H1 (cell line): ENCODE results near the gene NOTUM. TPM values are rescaled to one million over a fixed set of nuclear protein-coding genes. Genes with fewer than 3 reads are reported as not detected.

Experiments
- CTCF ChIA-PET: fragments of 300-600 bp; sonication (Branson Sonifier 250); formaldehyde crosslinking; loops from one replicate; lab custom pipeline; 2021; ENCODE audit not compliant: partially characterized antibody; lab: Charles Lee
- POLR2A ChIA-PET: fragments of 300-600 bp; sonication (Branson Sonifier 250); formaldehyde crosslinking; loops from one replicate; lab custom pipeline; 2021; ENCODE audit warnings: inconsistent platforms; ENCODE audit not compliant: partially characterized antibody; lab: Charles Lee
- DNase-seq, 2 experiments: peaks; one replicate each; pipeline versions ENCODE4 v3.0.0 to v3.0.0-alpha.2; 2010 to 2022; ENCODE audit warnings: low spot score in 2 of 2, low read depth in 1 of 2, mixed read lengths in 1 of 2
- FAIRE-seq: peaks from 2 replicates; lab custom pipeline; 2011; peaks lifted over from hg19 to GRCh38; lab: Jason Lieb, UNC
- H2AFZ ChIP-seq: 2 replicates; pipeline ENCODE4 v1.8.1; 2012; ENCODE audit warnings: low read length, inconsistent platforms
- H2AK5ac ChIP-seq: 2 replicates; pipeline ENCODE4 v1.6.1; 2013; ENCODE audit warnings: low read depth, low read length
- H2BK120ac ChIP-seq: replicated peaks from 2 replicates; pipeline ENCODE3; 2013; ENCODE audit warnings: low read depth, low read length, inconsistent platforms
- H2BK12ac ChIP-seq: 2 replicates; pipeline ENCODE4 v1.6.1; 2013; ENCODE audit warnings: low read depth, low read length
- H2BK15ac ChIP-seq: 2 replicates; pipeline ENCODE4 v1.6.1; 2013; ENCODE audit warnings: low read length
- H2BK20ac ChIP-seq: 2 replicates; pipeline ENCODE4 v1.6.1; 2013; ENCODE audit warnings: low read length
- H2BK5ac ChIP-seq: 2 replicates; pipeline ENCODE4 v1.6.1; 2013; ENCODE audit warnings: low read depth, low read length
- H3K14ac ChIP-seq: 2 replicates; pipeline ENCODE4 v1.6.1; 2013; ENCODE audit warnings: inconsistent platforms; ENCODE audit not compliant: insufficient read length
- H3K18ac ChIP-seq: 2 replicates; pipeline ENCODE4 v1.6.1; 2013; ENCODE audit warnings: low read length; ENCODE audit errors: extremely low read depth
- H3K23ac ChIP-seq: 2 replicates; pipeline ENCODE4 v1.6.1; 2013; ENCODE audit warnings: inconsistent platforms; ENCODE audit not compliant: insufficient read length
- H3K23me2 ChIP-seq: 2 replicates; pipeline ENCODE4 v1.6.1; 2013; ENCODE audit warnings: low read depth, low read length
- H3K27ac ChIP-seq: 2 replicates; pipeline ENCODE4 v1.6.1; 2011; ENCODE audit warnings: low read depth, low read length, inconsistent platforms
- H3K27me3 ChIP-seq, 4 experiments: replicated peaks in 1 of 4; 1 replicate in 1 of 4; 2 replicates in 3 of 4; pipeline versions ENCODE4 v1.6.1 to v1.8.1; 2011 to 2013; ENCODE audit warnings: low read length in 3 of 4, mild to moderate bottlenecking in 3 of 4, inconsistent platforms in 2 of 4, mixed read lengths in 2 of 4, moderate library complexity in 1 of 4; ENCODE audit not compliant: control insufficient read depth in 3 of 4, insufficient read depth in 3 of 4; ENCODE audit errors: extremely low read depth in 1 of 4
- H3K36me3 ChIP-seq, 4 experiments: 2 replicates each; pipeline versions ENCODE4 v1.6.1 to v1.8.1; 2011 to 2013; ENCODE audit warnings: mild to moderate bottlenecking in 4 of 4, low read length in 3 of 4, moderate library complexity in 2 of 4, control low read depth in 1 of 4, inconsistent platforms in 1 of 4; ENCODE audit not compliant: insufficient read depth in 4 of 4, control insufficient read depth in 2 of 4
- H3K4ac ChIP-seq: replicated peaks from 2 replicates; pipeline ENCODE3; 2013; ENCODE audit warnings: low read length, low read depth, mixed read lengths, inconsistent platforms; ENCODE audit not compliant: insufficient read length
- H3K4me1 ChIP-seq, 4 experiments: replicated peaks in 1 of 4; 1 replicate in 1 of 4; 2 replicates in 3 of 4; pipeline versions ENCODE4 v1.6.1 to v1.8.1; 2011 to 2013; ENCODE audit warnings: low read length in 3 of 4, inconsistent platforms in 2 of 4, mixed read lengths in 1 of 4; ENCODE audit not compliant: insufficient read depth in 4 of 4, control insufficient read depth in 3 of 4
- H3K4me2 ChIP-seq, 2 experiments: 2 replicates each; pipeline versions ENCODE4 v1.6.1 to v1.8.1; 2011 to 2013; ENCODE audit warnings: low read depth in 2 of 2, low read length in 2 of 2, control low read depth in 1 of 2, inconsistent platforms in 1 of 2, mild to moderate bottlenecking in 1 of 2; ENCODE audit not compliant: insufficient read depth in 1 of 2
- H3K4me3 ChIP-seq, 4 experiments: fragments of 200-600, 300-600 bp in 1 of 4; sonication (generic), shearing (Covaris generic), sonication (Bioruptor Twin) in 1 of 4; 2 replicates each; pipeline versions ENCODE4 v1.5.1 to v1.8.1; 2011 to 2016; ENCODE audit warnings: low read length in 4 of 4, low read depth in 3 of 4, control low read depth in 2 of 4, inconsistent platforms in 2 of 4, mild to moderate bottlenecking in 2 of 4, mixed read lengths in 1 of 4, moderate library complexity in 1 of 4; ENCODE audit not compliant: insufficient read depth in 2 of 4; ENCODE audit errors: extremely low read depth in 1 of 4
- H3K56ac ChIP-seq: replicated peaks from 2 replicates; pipeline ENCODE3; 2013; ENCODE audit warnings: low read depth, mild to moderate bottlenecking, mixed read lengths, low read length, inconsistent platforms; ENCODE audit not compliant: insufficient read length
- H3K79me1 ChIP-seq: 2 replicates; pipeline ENCODE4 v1.6.1; 2013; ENCODE audit warnings: low read depth, low read length, control low read depth
- H3K79me2 ChIP-seq, 2 experiments: 2 replicates each; pipeline versions ENCODE4 v1.6.1 to v1.8.1; 2012 to 2013; ENCODE audit warnings: low read length in 2 of 2, mild to moderate bottlenecking in 2 of 2, inconsistent platforms in 1 of 2; ENCODE audit not compliant: insufficient read depth in 2 of 2, control insufficient read depth in 1 of 2
- H3K9ac ChIP-seq, 4 experiments: replicated peaks in 1 of 4; 1 replicate in 1 of 4; 2 replicates in 3 of 4; pipeline versions ENCODE4 v1.6.1 to v1.8.1; 2011 to 2013; ENCODE audit warnings: low read depth in 3 of 4, low read length in 3 of 4, control low read depth in 2 of 4, mild to moderate bottlenecking in 2 of 4, moderate library complexity in 2 of 4, inconsistent platforms in 1 of 4; ENCODE audit errors: extremely low read depth in 1 of 4
- H3K9me3 ChIP-seq, 2 experiments: 2 replicates each; pipeline versions ENCODE4 v1.6.1 to v1.8.1; 2012 to 2013; ENCODE audit warnings: mild to moderate bottlenecking in 2 of 2, moderate library complexity in 2 of 2, control low read depth in 1 of 2, inconsistent platforms in 1 of 2, low read depth in 1 of 2, low read length in 1 of 2, mixed read lengths in 1 of 2; ENCODE audit not compliant: insufficient read depth in 2 of 2
- H4K20me1 ChIP-seq, 2 experiments: replicated peaks in 1 of 2; 2 replicates each; pipeline versions ENCODE3 to v1.8.1; 2011 to 2013; ENCODE audit warnings: inconsistent platforms in 2 of 2, low read length in 2 of 2, mild to moderate bottlenecking in 1 of 2; ENCODE audit not compliant: insufficient read depth in 2 of 2, control insufficient read depth in 1 of 2
- H4K5ac ChIP-seq: 2 replicates; pipeline ENCODE4 v1.6.1; 2013; ENCODE audit warnings: low read length, low read depth, mixed read lengths, inconsistent platforms; ENCODE audit not compliant: insufficient read length
- H4K8ac ChIP-seq: 2 replicates; pipeline ENCODE4 v1.8.0; 2013; ENCODE audit warnings: mild to moderate bottlenecking, moderate library complexity, low read length, inconsistent platforms; ENCODE audit not compliant: insufficient read depth; ENCODE audit errors: extremely low read depth
- H4K91ac ChIP-seq: replicated peaks from 2 replicates; pipeline ENCODE3; 2013; ENCODE audit warnings: low read length, mixed read lengths, inconsistent platforms; ENCODE audit not compliant: insufficient read length
- CEBPB ChIP-seq: IDR thresholded peaks from 2 replicates; pipeline ENCODE4 v1.6.1; 2012; ENCODE audit warnings: low read depth, low read length
- KDM1A ChIP-seq: fragments of 200-600, 300-600 bp; sonication (generic); IDR thresholded peaks from 2 replicates; pipeline ENCODE4 v1.7.1; 2016; ENCODE audit warnings: mild to moderate bottlenecking, low read length, borderline replicate concordance
- WGBS, 2 experiments: shearing (Covaris generic) in 1 of 2; methylation state at CpG; one replicate each; pipeline versions ENCODE4 v1.1.6 to v1.1.7; 2013 to 2015; ENCODE audit warnings: low lambda C conversion rate in 2 of 2, mixed read lengths in 2 of 2, inconsistent platforms in 1 of 2, low coverage in 1 of 2, missing lambda C conversion rate in 1 of 2; ENCODE audit not compliant: insufficient replicate concordance in 2 of 2, insufficient coverage in 1 of 2, insufficient read length in 1 of 2; ENCODE audit errors: extremely low coverage in 1 of 2, missing lambda C conversion rate in 1 of 2; 5-methylcytosine and 5-hydroxymethylcytosine counted together
- polyA plus RNA-seq, 7 experiments: library from polyadenylated mRNA; depleted of rRNA in 3 of 7; stranded (reverse) in 5 of 7; unstranded in 2 of 7; fragments of >200 nt in 5 of 7; fragments of 200-250 nt in 2 of 7; gene quantifications; 1 replicate in 5 of 7; 2 replicates in 1 of 7; 4 replicates in 1 of 7; pipeline versions ENCODE4 v1.2.1 to v1.2.3, GENCODE V29; 2011 to 2013; ENCODE audit warnings: missing spikeins in 2 of 7, mixed read lengths in 2 of 7
- total RNA-seq: library from RNA; stranded (reverse); fragmentation: NEBNext Ultra II Directional; extraction: Animal tissue kit (Norgen Biotek cat#: 25700); gene quantifications from 2 replicates; pipeline ENCODE4 v1.2.1, GENCODE V29; 2021

NOTUM gene
- total and polyA plus RNA-seq, 2 of the 8 experiments (the other 6 are each of a cell fraction or from before 2014, with no cell fraction given) = 0.45 to 0.76 TPM

DNA sequence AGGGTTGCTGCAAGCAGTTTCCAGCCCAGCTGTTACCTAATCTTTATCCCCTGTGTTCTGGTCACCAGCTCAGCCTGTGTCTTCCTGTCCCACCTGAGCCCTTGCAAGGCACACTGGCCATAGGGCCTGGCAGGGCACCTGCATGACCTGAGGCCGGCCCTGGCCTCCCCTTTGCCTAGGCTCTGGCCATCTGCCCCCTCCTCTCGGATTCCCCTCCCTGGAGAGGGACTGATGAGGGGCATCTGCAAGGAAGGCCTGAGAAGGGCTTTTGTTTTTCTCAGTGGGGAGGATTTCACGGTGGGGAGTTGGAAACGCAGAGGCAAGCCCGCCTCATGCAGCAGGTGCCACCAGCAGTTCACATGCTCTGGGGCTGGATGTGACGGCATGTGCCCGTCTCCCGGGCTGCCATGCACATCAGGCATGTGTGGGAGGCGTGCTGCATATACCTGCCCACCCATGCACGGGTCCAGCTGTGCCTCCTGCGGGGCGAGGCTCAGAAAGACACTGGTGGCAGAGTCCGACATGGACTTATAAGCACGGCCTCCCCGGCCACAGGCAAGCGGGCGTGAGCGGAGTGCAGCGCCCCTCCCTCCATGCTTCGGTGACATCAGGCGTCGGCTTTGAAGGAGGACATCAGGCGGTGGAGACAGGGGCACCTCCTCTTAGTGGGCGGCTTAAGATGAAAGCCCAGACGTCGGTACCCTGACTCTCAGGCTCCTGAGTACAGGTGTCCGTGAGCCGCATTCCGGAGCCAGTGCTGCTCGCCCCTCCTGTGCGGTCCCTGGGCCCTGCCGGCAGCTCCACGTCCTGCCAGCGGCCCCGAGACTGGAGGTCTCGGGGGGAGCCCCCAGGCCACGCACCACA, 33.0 kb upstream of the NOTUM start:
- H4K8ac ChIP-seq = no peak overlapping the region; the same call in none of the 2 replicates
- peaks cover 7% of the 10 kb centered on the region for H3K79me1 ChIP-seq
- FAIRE-seq (no peak), DNase-seq (peak in 1 of 2 experiments; percentile 49)
- H2BK12ac ChIP-seq = 0 out of 2 replicates have a peak overlapping the region, but pooled peaks have one; percentile 3
- peaks cover 0 to 3% of the 10 kb centered on the region in 2 experiments; a peak in 1 of 4 replicates for H3K79me2 ChIP-seq
- ChIA-PET POLR2A (interaction anchor here (1.0 to 1.5 kb wide), 4 partner anchors 8 to 19 kb away, joined by 3 read pairs; no protein-coding TSS in a partner anchor), CTCF (interaction anchor here (1.0 to 2.3 kb wide), 3 partner anchors 26 to 125 kb away, joined by 3 to 6 read pairs (median 4); no protein-coding TSS in a partner anchor)
- H3K36me3 ChIP-seq = no peaks in the 10 kb centered on the region
- H3K4me1 ChIP-seq = peaks cover 0 to 31% (median 27%) of the 10 kb centered on the region in 4 experiments; a peak in 6 of 7 replicates
- 88% methylated on average over 37 of the region's 37 CpGs; no CpG with 5 or more reads in 1 of the 2 experiments for WGBS, 2 experiments
- no peak overlapping the region for H4K5ac ChIP-seq
- no peak overlapping the region for H2BK20ac ChIP-seq
- H3K14ac ChIP-seq = no peak overlapping the region
- no peaks in the 10 kb centered on the region for H3K27me3 ChIP-seq
- H2BK120ac ChIP-seq = peak overlapping the region; percentile 43
- H3K23ac ChIP-seq = no peak overlapping the region
- H3K23me2 ChIP-seq = no peaks in the 10 kb centered on the region
- H3K9ac ChIP-seq = no peak overlapping the region
- no peak overlapping the region for H3K18ac ChIP-seq
- no peak overlapping the region for H3K4me3 ChIP-seq
- H3K4me2 ChIP-seq = no peak overlapping the region
- H3K4ac ChIP-seq = no peak overlapping the region
- H3K56ac ChIP-seq = no peak overlapping the region
- 0 out of 2 replicates have a peak overlapping the region, but pooled peaks have one; percentile 29 for H2BK15ac ChIP-seq
- no peak overlapping the region for H2AFZ ChIP-seq
- H3K9me3 ChIP-seq = no peaks in the 10 kb centered on the region
- peak overlapping the region; percentile 66; the same call in 1 of the 2 replicates for H2BK5ac ChIP-seq
- peaks cover 3 to 14% of the 10 kb centered on the region in 2 experiments for H4K20me1 ChIP-seq
- peak overlapping the region; percentile 30 for H4K91ac ChIP-seq
- no peak overlapping the region for H3K27ac ChIP-seq
- 0 out of 2 replicates have a peak overlapping the region, but pooled peaks have one; percentile 39 for H2AK5ac ChIP-seq
- TF ChIP-seq KDM1A (no peak), CEBPB (no peak)
